ENCODE measurements around the gene UBE2G1. TPM values are rescaled to one million over a fixed set of nuclear protein-coding genes. Genes with fewer than 3 reads are reported as not detected.

The UBE2G1 gene
- total and polyA plus RNA-seq, 10 of the 15 experiments (the other 5 are each of a cell fraction or from before 2014, with no cell fraction given) = 24.4 to 139 (median 77.4) TPM

GRCh38 chr17:4233668-4234258 is 132.7 kb downstream of the UBE2G1 start:
- H3K9me3 ChIP-seq (replicated peaks; ENCODE audit: control insufficient read depth, insufficient read depth, low read length) = no peaks in the 10 kb centered on the region
- no peak overlapping the region for H3K9ac ChIP-seq (ENCODE audit: control insufficient read depth, insufficient read depth, low read length)
- H3K27me3 ChIP-seq (replicated peaks in 1 of 2; ENCODE audit: control insufficient read depth in 2 of 2, insufficient read depth in 2 of 2, low read length in 1 of 2) = no peaks in the 10 kb centered on the region
- CTCF ChIA-PET = interaction anchor here (1.5 kb wide), 1 partner anchor 18 kb away, joined by 13 read pairs; no protein-coding TSS in a partner anchor
- 98% methylated on average over 7 of the region's 7 CpGs for WGBS (ENCODE audit: insufficient coverage, insufficient replicate concordance, low lambda C conversion rate, missing lambda C conversion rate)
- FAIRE-seq = no peak
- in situ Hi-C loops (cut with MboI) = no loop called here
- RAD21 ChIA-PET (ENCODE audit: unreplicated experiment) = interaction anchor here (1.0 kb wide), 1 partner anchor 18 kb away, joined by 3 read pairs; no protein-coding TSS in a partner anchor
- peaks cover 1 to 31% of the 10 kb centered on the region in 2 experiments; a peak in 3 of 4 replicates for H3K36me3 ChIP-seq (ENCODE audit: control insufficient read depth in 2 of 2, insufficient read depth in 2 of 2, low read length in 1 of 2)
- H3K27ac ChIP-seq (ENCODE audit: control insufficient read depth, insufficient read depth) = no peak overlapping the region
- no peak for ATAC-seq
- H3K4me1 ChIP-seq (ENCODE audit: control insufficient read depth, insufficient read depth, low read length) = no peaks in the 10 kb centered on the region
- H3K4me3 ChIP-seq = no peak overlapping the region
- POLR2A ChIA-PET = interaction anchor here (0.6 kb wide), 1 partner anchor 1190 kb away, joined by 6 read pairs; no protein-coding TSS in a partner anchor
- no peaks in the 10 kb centered on the region for H4K20me1 ChIP-seq (ENCODE audit: control insufficient read depth, insufficient read depth)
- H3K4me2 ChIP-seq (ENCODE audit: control insufficient read depth, insufficient read depth) = no peak overlapping the region
- no TSS peak for BruUV-seq (replicated peaks)
- intact Hi-C loops (cut with micrococcal nuclease; ENCODE audit: unreplicated experiment) = no loop called here
- no peak for TF ChIP-seq EZH2 (IDR thresholded peaks at IDR 0.05; ENCODE audit: borderline replicate concordance, control insufficient read depth, low read depth, low read length)
- no peak for TF ChIP-seq JUND (IDR thresholded peaks at IDR 0.05; ENCODE audit: low read depth, low read length)
- no peak for TF ChIP-seq ZBTB33 (IDR thresholded peaks at IDR 0.05)
- TF ChIP-seq KLF5 (IDR thresholded peaks at IDR 0.05; ENCODE audit: partially characterized antibody) = no peak
- TF ChIP-seq HCFC1 (IDR thresholded peaks at IDR 0.05; ENCODE audit: low read length) = no peak
- no peak for TF ChIP-seq KDM1A (IDR thresholded peaks at IDR 0.05; ENCODE audit: borderline replicate concordance)
- TF ChIP-seq, protein P1, sequence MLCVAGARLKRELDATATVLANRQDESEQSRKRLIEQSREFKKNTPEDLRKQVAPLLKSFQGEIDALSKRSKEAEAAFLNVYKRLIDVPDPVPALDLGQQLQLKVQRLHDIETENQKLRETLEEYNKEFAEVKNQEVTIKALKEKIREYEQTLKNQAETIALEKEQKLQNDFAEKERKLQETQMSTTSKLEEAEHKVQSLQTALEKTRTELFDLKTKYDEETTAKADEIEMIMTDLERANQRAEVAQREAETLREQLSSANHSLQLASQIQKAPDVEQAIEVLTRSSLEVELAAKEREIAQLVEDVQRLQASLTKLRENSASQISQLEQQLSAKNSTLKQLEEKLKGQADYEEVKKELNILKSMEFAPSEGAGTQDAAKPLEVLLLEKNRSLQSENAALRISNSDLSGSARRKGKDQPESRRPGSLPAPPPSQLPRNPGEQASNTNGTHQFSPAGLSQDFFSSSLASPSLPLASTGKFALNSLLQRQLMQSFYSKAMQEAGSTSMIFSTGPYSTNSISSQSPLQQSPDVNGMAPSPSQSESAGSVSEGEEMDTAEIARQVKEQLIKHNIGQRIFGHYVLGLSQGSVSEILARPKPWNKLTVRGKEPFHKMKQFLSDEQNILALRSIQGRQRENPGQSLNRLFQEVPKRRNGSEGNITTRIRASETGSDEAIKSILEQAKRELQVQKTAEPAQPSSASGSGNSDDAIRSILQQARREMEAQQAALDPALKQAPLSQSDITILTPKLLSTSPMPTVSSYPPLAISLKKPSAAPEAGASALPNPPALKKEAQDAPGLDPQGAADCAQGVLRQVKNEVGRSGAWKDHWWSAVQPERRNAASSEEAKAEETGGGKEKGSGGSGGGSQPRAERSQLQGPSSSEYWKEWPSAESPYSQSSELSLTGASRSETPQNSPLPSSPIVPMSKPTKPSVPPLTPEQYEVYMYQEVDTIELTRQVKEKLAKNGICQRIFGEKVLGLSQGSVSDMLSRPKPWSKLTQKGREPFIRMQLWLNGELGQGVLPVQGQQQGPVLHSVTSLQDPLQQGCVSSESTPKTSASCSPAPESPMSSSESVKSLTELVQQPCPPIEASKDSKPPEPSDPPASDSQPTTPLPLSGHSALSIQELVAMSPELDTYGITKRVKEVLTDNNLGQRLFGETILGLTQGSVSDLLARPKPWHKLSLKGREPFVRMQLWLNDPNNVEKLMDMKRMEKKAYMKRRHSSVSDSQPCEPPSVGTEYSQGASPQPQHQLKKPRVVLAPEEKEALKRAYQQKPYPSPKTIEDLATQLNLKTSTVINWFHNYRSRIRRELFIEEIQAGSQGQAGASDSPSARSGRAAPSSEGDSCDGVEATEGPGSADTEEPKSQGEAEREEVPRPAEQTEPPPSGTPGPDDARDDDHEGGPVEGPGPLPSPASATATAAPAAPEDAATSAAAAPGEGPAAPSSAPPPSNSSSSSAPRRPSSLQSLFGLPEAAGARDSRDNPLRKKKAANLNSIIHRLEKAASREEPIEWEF (IDR thresholded peaks at IDR 0.05; ENCODE audit: insufficient replicate concordance, low read depth, low read length) = no peak
- no peak overlapping the region for H2AFZ ChIP-seq (ENCODE audit: control insufficient read depth, low read depth, low read length)
- DNase-seq (ENCODE audit: low read depth, low spot score) = no peak
- no peaks in the 10 kb centered on the region for H3K79me2 ChIP-seq (ENCODE audit: control insufficient read depth, insufficient read depth, low read length)
- SMC1A ChIA-PET (ENCODE audit: uncharacterized antibody, unreplicated experiment) = interaction anchor here (0.8 to 1.5 kb wide), 4 partner anchors 16 to 182 kb away, joined by 3 to 5 read pairs (median 4); no protein-coding TSS in a partner anchor
